GM18873 (cell line): ENCODE results near the gene PTPRN2.

Experiments
- ATAC-seq: cut with Tn5 transposase; IDR thresholded peaks from one replicate; pipeline ENCODE4 v1.9.1; 2021; ENCODE audit warnings: mild to moderate bottlenecking, moderate library complexity, moderate number of reproducible peaks; ENCODE audit not compliant: unreplicated experiment, low FRiP score

Gene PTPRN2

DNA sequence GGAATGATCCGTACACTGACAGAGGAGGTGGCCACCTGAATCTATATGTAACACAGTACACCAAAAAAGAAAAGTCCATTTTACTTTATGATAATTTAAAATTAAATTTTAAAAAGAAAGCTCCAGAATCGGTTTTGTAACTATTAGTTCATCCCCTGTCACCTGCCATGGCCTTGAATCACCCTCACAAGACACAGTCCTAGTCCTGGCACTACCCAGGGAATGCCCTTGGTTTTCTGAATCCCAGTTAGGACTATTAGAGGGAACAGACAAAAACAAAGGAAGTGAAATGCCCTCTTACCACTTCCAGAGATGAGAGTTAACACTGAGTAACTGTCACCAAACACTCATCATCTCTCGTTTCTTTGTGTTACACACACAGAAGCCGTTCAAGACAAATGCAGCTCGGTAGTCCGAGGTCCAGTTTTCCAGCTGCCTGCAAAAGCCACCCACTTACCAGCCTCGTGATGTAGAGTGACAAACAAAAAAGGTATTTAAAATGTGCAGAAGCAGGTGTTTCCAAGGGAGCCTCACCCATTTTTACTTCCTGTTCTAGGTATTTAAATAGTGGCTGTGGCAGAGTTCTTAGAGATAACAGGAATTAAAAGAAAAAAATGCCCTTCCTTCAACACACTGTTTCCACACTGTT, 6.1 kb downstream of the PTPRN2 start:
- no peak for ATAC-seq

DNA sequence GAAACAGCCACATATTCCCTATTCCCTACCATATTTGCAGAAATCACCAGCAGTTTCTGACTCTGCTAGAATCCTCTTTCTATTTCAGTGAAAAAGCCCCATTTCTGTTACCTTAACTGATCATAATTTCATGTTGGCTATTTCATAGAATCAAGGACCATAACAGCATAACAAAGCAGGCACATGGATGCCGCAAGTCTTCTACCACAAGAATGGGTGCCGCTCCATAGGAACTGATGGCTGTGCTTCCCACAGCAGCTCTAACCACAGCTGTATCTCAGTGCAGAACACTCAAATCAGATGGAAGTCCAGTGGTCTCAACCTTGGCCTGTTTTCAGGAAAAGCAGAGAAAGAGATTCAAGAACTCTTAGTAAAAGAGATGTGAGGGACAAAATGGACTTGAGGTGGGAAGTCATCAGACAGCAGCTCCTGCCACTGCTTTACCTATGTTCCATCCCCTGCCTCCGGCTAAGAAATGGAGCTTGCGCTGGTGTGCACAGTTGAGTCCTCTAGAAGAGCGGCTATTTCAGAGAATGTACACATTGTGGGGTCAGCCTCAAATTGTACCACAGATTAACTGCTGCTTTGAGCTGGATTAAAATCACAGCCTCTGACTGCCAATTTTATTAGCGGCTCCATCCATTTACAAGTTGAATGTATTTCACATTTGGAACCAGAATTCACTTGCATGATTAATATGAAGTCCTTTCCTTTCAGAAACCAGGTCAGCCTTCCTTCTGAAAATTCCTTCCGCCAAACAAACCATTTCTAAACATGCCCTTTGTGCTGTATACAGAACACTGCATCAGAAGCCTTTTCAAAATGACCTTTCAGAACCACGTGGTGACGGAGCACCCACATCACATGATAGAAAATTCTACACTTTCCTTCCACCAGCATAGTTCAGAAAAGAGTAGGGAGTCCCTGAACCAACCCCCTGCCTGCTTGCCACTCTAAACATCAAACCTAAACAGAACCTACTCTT, 7.7 kb downstream of the PTPRN2 start:
- ATAC-seq, result no peak

DNA sequence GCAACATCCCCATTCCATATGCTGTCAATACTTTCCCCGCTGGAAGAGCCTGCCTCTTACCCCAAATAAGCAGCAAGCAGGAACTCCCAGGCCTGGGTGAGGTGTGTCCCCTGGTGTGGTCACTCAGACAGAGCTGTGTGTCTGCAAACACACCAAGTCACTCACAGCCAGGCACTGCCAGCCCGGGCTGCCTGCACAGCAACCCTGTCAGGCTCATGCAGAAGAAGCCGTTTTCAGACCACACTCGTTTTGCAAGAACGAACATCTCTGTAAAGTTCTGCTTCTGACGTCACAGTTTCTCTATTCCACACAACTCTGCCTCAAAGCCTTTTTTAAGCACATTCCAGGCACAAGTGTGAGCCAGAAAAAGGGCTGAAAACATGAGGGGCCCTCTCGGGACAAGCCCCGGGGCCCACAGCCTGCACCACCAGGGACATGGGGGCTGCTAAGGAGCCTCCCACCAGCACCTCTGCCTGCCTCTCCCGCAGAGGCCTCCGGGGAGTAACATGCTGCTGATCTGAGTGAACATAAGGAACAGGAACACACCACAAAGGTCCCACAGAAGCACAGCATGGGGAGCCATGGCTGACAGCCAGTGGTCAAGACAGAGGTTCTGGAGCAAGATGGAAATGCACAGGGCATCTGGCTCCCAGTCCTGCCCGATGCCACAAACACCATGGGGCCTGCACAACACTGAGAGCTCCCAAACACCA, 11.4 kb downstream of the PTPRN2 start:
- no peak for ATAC-seq

DNA sequence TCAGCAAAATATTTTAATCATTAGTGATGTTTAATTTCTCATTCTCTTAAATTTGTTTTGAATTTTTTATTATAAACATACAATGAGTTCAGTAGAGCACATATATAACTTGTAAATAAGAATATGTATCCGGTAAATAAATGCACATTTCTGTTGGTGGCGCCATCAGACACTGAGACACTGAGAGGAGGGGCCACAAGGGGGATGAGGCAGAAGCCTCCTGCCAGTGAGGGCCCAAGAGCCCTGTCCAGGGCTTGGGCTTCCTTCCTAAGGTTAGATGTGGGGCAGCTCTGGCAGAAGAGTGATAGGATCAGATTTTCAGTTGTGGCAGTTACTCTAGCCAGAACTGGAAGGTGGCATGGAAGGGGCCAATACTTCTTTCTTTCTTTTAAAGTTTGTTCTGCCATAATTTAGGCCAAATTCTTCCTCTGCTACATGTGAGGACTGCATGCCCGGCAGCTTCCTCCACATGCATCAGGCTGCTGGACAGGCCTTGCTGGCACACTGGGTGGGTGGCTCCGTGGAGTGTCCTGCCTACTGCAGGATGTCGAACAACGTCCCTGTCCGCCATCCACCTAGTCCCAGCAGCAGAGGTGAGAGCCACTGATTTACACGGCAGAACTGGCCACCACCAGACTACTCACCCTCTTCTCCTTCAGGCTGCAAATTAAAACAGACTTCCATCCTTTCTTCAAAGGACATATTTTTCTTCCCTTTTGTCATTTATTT, 13.2 kb downstream of the PTPRN2 start:
- no peak for ATAC-seq

DNA sequence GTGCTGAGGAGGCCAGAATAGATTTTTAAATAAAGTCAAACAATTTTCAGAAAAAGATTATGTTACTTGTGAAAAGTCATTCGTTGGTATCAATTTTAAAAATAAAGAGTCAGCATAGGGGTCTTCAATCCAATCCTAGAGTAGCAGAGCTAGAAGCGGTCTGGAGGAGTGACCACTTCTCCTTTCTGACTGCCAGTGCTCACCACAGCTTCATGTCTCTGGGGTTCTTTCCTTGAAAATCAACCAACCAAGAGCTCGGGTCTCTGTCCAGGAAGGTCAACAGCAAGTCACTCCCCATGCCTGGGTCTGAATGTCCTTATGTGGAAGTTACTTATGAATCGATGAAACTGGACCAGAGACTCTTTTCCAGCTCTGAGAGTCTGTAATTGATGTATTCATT, 14.3 kb downstream of the PTPRN2 start:
- no peak for ATAC-seq

DNA sequence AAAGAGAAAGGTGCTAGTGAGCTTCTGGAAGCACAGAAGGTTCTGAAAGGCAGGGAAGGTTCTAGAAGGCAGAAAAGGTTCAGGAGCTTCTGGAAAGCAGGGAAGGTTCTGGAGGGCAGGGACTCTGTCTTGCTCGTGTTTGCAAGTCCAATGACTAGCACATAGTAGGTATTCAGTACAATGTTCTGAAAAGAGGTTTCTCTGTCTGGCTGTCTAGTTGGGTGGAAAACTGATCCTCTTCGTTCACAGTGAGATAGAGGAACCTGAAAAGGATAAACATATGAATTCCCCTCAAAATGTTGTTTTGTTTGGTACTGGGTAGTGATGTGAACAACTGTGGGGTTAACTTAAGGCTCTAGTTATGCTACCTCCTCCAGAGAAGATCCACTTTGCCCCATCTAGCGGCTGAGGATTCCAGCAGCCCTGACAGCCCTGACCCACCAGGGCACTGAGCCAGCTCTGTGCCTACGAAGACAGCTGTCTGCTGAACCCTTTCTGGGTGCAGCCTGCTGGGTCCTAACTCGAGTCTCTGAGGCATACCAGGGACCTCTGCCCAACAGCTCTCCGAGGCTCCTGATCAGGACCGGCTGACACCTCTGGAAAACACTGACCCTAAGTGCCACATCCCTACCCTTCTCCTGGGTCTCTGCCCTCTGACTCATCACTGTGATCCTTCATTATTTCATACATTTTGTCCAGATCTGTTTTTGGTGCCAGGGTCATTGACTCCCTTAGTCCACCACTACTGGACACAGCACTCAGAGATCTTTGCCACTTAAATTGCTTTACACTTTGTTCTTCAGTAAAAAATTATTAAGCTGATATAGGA, 15.4 kb downstream of the PTPRN2 start:
- no peak for ATAC-seq

DNA sequence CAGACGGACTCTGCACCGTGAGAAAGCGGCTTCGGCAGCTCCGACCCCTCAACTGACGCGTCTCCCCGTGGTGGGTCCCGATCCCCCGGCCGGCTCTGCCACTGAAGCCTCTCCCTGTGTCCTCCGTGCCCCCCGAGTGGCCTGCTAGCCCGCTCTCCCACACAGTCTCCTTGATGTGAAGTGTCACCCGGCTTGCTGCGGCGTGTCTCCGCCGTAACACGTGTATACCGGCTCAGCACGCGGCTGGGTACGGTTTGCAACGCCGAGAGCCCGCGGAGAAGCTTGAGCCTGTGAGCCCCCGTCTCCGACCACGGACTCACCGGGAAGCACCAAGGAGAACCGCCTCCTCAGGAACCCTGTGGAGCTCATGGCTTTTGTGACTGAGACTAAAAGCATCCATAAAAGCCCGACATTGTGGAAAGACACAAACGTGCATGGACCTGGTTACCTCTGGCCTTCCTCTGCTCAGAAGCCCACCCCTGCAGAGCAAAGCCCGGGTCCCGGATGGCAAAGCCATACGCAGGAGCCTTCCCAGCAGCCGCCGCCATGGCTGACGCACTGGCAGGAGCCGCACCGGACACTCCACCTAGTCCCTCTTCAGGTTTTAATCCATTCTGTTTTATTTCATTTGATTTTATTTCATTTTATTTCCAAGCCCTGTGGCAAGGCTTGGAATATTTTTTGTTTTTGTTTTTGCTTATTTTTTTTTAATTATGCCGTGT, 17.0 kb downstream of the PTPRN2 start:
- no peak for ATAC-seq

DNA sequence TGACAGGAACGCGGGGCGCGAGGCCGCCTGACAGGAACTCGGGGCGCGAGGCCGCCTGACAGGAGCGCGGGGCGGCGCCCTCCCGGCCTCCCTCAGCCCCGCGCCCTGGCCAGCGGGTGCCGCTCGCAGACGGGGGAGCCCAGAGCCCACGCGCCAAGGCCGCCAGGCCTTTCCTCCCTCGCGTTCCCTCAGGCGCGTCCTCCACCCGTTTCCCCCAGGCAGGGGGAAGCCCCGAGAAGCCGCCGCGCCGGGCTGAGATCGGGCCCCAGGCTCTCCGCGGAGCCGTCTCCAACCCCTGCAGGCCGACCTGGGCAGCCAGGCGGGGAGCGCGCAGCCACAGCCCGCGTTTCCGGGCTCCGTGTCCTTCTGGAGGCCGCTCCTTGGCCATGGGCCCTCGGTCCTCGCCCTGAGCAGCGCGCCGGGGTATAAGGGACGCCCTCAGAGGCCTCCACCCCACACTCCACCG, 17.7 kb downstream of the PTPRN2 start:
- no peak for ATAC-seq

DNA sequence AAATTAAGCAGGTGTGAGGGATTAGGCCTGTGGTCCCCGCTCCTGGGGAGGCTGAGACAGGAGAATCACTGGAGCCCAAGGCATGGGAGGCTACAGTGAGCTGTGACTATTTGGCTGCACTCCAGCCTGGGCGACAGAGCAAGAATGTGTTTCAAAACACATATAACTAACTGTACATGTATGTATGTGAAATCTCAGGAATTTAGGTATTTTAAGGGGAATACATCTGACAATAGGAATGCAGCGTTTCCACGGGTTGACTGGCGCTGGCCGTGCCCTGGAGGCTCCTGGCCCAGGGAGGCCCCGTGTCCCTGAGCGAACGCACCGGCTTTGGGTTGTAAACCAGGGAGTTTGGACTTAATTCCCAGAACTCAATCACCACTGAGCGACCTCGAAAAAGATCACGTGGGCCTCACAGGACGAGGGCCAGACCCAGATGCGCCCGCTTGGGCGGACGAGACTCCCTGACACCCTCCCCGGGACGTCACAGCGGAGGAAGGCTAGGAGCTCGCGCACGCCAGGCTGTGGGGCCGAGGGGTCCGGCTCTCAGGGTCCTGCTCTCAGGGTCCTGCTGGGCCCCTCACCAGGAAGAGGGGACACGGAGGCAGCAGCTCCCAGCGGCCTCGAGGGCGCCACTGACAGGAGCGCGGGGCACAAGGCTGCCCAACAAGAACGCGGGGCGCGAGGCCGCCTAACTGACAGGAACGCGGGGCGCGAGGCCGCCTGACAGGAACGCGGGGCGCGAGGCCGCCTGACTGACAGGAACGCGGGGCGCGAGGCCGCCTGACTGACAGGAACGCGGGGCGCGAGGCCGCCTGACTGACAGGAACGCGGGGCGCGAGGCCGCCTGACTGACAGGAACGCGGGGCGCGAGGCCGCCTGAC, 18.4 kb downstream of the PTPRN2 start:
- no peak for ATAC-seq

DNA sequence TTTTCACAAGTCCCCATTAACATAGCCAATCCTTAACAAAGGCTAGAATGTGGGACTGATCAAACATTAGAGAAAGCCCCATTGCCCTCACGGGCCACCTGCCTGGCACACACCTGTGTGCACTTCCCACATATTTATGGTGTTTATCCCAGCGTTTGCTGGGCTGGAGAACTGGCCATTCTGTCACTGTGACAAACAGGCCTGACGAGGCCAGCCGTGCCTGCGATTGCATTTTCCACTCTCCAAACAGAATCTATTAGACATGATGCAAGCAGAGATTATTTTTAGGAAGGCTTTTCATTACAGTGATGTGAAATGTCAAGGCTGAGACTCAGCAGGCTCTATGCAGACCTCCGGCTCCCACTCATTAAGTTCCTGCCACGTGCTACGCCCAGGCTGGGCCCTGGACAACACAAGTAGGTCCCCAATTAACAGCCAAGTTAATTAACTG, 20.4 kb downstream of the PTPRN2 start:
- ATAC-seq, result no peak

DNA sequence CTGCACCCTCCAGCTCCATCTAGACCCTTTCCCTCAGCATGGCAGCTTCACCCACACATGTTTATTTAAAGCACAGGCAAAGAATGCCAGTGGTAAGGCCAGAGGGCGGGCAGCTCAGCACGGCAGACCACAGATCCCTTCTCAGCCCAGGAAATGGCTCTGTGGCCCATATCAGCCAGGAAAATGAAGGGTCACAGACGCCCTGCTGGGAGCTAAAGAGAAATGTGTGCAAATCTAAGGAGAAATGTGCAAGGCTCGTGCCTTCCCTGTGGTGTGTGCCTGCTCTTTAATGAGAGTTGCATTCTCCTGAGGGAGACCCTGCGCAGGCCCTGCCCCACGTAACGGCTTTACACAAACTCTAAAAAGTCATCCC, 23.0 kb downstream of the PTPRN2 start:
- ATAC-seq, result no peak

DNA sequence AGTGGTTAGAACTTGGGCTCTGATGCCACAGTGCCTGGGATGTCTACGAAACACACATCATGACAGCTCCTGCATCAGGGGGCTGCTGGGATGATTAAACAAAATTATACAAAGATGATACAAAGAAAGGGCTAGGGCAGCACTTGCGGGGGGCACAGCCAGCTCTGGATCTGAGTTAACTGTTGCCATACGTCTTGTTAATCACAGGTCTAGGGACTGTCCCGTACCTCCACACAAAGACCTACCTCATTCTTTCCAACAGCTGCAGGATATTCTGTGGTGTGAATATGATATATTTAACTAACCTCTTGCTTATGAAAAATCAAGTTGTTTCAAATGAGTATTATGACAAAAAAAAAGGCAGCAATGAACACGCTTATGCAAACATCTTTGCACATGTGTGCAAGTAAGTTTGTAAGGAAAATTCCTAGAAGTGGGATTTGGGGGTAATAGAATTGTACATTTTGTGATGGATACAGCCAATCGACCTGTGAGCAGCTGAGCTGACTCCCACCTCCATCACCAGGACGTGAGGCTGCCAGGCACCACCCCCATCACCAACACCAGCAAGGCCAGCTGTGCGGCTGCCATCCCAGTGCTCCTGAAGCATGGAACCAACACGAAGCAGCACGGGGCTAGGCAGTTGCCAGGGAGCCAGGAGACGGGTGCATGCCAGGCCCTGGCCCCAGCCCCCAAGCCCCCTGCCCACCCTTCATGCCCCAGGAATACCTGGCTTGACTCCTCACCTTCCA, 23.5 kb downstream of the PTPRN2 start:
- no peak for ATAC-seq

DNA sequence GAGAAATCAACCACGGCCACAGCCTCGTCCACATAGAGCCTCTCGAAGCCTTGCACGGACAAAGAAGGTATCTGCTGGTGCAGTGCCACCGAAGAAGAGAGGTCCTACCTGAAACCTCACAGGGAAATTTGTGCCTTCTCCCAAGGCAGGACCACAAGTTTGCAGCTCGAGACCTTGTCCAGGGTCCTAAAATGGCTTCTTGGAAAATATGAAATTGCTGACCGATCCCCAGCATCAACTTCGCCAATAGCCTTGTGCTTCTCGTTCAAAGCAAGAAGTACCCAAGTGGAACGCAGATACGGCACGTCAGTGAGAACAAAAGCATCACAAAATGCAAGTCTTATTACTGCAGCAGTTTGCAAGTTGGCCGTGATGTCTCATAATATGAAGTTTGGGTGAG, 24.6 kb downstream of the PTPRN2 start:
- no peak for ATAC-seq

DNA sequence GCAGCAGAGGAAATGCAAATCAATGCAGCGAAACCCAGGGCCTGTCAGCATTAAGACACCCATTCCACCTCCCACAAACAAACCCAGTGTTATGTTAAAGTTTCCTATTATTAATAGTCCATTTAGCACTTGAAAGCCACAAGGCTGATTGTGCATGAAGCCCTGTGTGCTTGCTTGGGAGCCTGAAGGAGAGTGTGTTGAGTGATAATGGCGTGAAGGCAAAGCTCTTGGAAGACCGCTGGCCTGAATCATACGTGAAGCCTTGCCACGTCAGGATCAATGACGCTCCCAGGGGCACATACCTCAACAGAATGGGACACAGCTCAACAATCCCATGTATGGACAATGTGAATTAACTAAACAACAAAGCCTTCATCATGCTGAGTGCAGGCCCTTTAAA, 25.1 kb downstream of the PTPRN2 start:
- no peak for ATAC-seq

DNA sequence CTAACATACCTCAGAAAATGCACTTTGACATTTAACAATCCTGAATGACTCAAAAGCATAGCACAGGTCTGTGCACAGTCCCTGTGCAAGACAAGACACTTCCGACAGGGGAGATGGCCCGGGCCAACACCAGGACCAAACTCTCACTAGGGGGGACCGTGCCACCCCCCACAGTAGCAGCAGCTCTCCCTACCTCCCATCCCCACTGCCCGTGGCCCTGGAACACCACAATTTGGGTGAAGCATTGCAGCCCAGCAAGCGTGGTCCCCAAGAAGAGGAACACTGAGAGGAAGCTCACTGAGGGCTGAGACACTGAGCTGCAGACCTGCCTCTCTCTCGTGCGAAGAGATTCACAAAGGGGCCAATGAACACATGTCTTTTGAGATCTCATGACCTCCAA, 26.0 kb downstream of the PTPRN2 start:
- ATAC-seq, result no peak

DNA sequence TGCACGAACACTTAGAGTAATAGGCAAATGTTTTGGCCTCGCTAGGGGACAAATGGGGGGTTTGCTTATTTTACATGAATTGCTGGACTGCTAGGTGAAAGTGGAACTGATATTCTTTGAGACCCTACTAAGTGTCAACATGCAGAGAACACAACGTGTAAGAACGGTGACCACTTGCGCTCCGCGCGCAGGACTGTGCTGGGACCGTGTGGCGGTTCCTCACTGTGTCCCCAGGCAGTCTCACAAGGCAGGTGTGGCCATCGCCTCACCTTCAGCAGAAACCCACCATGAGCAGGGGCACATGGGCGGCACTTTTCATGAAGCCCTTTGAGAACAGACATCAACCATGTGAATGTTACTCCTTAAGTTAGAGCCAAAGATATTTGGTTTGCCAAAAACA, 27.2 kb downstream of the PTPRN2 start:
- no peak for ATAC-seq

DNA sequence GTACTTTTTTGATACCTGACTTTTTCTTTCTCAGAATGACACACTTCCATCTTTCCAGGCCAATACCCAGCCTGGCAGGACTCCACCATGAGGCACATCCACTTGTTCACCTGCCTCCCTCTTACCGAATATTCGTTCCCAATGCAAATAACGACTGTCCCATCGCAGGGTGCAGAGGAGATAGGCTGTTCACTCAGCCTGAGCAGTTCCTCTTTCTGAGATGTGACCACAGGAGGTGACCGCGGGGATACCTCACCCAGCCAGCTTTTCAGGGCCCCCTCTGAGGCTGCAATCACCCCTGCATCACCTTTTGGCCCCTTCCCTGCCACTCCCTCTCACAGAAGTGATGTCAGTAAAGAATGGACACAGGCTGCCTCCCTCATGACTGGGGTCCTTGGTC, 28.3 kb downstream of the PTPRN2 start:
- no peak for ATAC-seq
